Transverse colon (tissue), 4 donors: ENCODE results near the gene SLC35A3.

Experiments
- CTCF ChIP-seq, 5 experiments: fragments of 200-600 bp in 3 of 5; fragments of 450-650 bp in 2 of 5; sonication (generic) in 3 of 5; IDR thresholded peaks; 1 replicate in 2 of 5; 2 replicates in 3 of 5; pipeline ENCODE4 v1.5.1; 2016 to 2017; ENCODE audit warnings: antibody characterized with exemption in 5 of 5, inconsistent platforms in 3 of 5, mild to moderate bottlenecking in 2 of 5, moderate library complexity in 1 of 5
- EP300 ChIP-seq: sonication (generic); formaldehyde crosslinking; IDR thresholded peaks from one replicate; pipeline ENCODE4 v1.6.1; 2017; ENCODE audit warnings: antibody characterized with exemption, low read depth
- POLR2A ChIP-seq: fragments of 450-650 bp; IDR thresholded peaks from one replicate; pipeline ENCODE4 v1.6.1; 2016; ENCODE audit warnings: antibody characterized with exemption, mild to moderate bottlenecking, moderate library complexity
- POLR2AphosphoS5 ChIP-seq, 3 donors: sonication (generic); formaldehyde crosslinking; IDR thresholded peaks; one replicate each; pipeline ENCODE4 v1.6.1; 2016; ENCODE audit warnings: antibody characterized with exemption in 3 of 3

GRCh38 chr1:99970713-99971255, 988 bp downstream of the SLC35A3 start:
- TF ChIP-seq POLR2A = no peak
- no peak for TF ChIP-seq CTCF (IDR thresholded peaks at IDR 0.05)
- no peak for TF ChIP-seq POLR2AphosphoS5 (IDR thresholded peaks at IDR 0.05)
- no peak for TF ChIP-seq EP300
